Astrocyte (in vitro differentiated cells and primary cell): Measurements from ENCODE around the gene OPRD1. TPM values are rescaled to one million over a fixed set of nuclear protein-coding genes. Genes with fewer than 3 reads are reported as not detected.

Experiments used
- DNase-seq: peaks from one replicate; pipeline ENCODE4 v3.0.0-alpha.2; 2010; ENCODE audit warnings: low read depth
- FAIRE-seq: peaks from 2 replicates; lab custom pipeline; 2011; peaks lifted over from hg19 to GRCh38; lab: Jason Lieb, UNC
- H2AFZ ChIP-seq: 2 replicates; pipeline ENCODE4 v1.6.0; 2012; ENCODE audit warnings: low read depth, low read length, inconsistent platforms
- H3K27ac ChIP-seq: 2 replicates; pipeline ENCODE4 v1.5.1; 2011; ENCODE audit warnings: low read depth, low read length, inconsistent platforms
- H3K27me3 ChIP-seq: 2 replicates; pipeline ENCODE4 v1.6.0; 2011; ENCODE audit warnings: low read length, inconsistent platforms; ENCODE audit not compliant: insufficient read depth
- H3K36me3 ChIP-seq: 2 replicates; pipeline ENCODE4 v1.5.1; 2011; ENCODE audit warnings: low read length, inconsistent platforms; ENCODE audit not compliant: insufficient read depth
- H3K4me1 ChIP-seq: 2 replicates; pipeline ENCODE4 v1.5.1; 2011; ENCODE audit warnings: low read length, inconsistent platforms; ENCODE audit not compliant: insufficient read depth
- H3K4me2 ChIP-seq: 2 replicates; pipeline ENCODE4 v1.6.0; 2012; ENCODE audit warnings: low read length, inconsistent platforms
- H3K4me3 ChIP-seq: 2 replicates; pipeline ENCODE4 v1.5.1; 2011; ENCODE audit warnings: low read depth, mild to moderate bottlenecking, low read length, inconsistent platforms; ENCODE audit not compliant: insufficient read depth
- H3K79me2 ChIP-seq: 2 replicates; pipeline ENCODE4 v1.6.0; 2012; ENCODE audit warnings: mild to moderate bottlenecking, low read length, inconsistent platforms; ENCODE audit not compliant: insufficient read depth
- H3K9ac ChIP-seq: 2 replicates; pipeline ENCODE4 v1.6.0; 2012; ENCODE audit warnings: mild to moderate bottlenecking, low read length, inconsistent platforms
- H3K9me3 ChIP-seq: 2 replicates; pipeline ENCODE4 v1.5.1; 2012; ENCODE audit warnings: low read depth, mild to moderate bottlenecking, low read length, inconsistent platforms; ENCODE audit not compliant: insufficient read depth
- H4K20me1 ChIP-seq: 2 replicates; pipeline ENCODE4 v1.6.0; 2012; ENCODE audit warnings: low read length, inconsistent platforms; ENCODE audit not compliant: insufficient read depth
- H3K27ac Mint-ChIP-seq: one replicate; pipeline ENCODE4 v1.8.0; 2021; ENCODE audit warnings: mild to moderate bottlenecking, mixed read lengths; ENCODE audit not compliant: unreplicated experiment
- H3K27me3 Mint-ChIP-seq: one replicate; pipeline ENCODE4 v1.8.0; 2021; ENCODE audit warnings: low read depth, mixed read lengths; ENCODE audit not compliant: unreplicated experiment
- H3K36me3 Mint-ChIP-seq: one replicate; pipeline ENCODE4 v1.8.0; 2021; ENCODE audit warnings: low read depth, mixed read lengths; ENCODE audit not compliant: unreplicated experiment
- H3K4me1 Mint-ChIP-seq: one replicate; pipeline ENCODE4 v1.8.0; 2021; ENCODE audit warnings: low read depth, mixed read lengths; ENCODE audit not compliant: unreplicated experiment
- H3K4me3 Mint-ChIP-seq: one replicate; pipeline ENCODE4 v1.8.0; 2021; ENCODE audit warnings: mild to moderate bottlenecking, moderate library complexity, mixed read lengths; ENCODE audit not compliant: unreplicated experiment
- H3K9me3 Mint-ChIP-seq: one replicate; pipeline ENCODE4 v1.8.0; 2021; ENCODE audit warnings: mild to moderate bottlenecking, mixed read lengths; ENCODE audit not compliant: unreplicated experiment
- EZH2 ChIP-seq: IDR thresholded peaks from 2 replicates; pipeline ENCODE4 v1.6.1; 2012; ENCODE audit warnings: mild to moderate bottlenecking, low read length, inconsistent platforms; ENCODE audit not compliant: insufficient read depth
- total RNA-seq: library from RNA; stranded (reverse); gene quantifications from 2 replicates; pipeline ENCODE4 v1.2.1, GENCODE V29; 2021
- TF ChIP-seq, protein P1 (sequence below): IDR thresholded peaks from 2 replicates; pipeline ENCODE4 v1.5.1; 2011; ENCODE audit warnings: low read depth, mild to moderate bottlenecking, inconsistent platforms, low read length, moderate library complexity; ENCODE audit not compliant: insufficient read depth

Gene OPRD1
- total RNA-seq, 1 donor from 2014 or later, result 1.2 TPM

DNA sequence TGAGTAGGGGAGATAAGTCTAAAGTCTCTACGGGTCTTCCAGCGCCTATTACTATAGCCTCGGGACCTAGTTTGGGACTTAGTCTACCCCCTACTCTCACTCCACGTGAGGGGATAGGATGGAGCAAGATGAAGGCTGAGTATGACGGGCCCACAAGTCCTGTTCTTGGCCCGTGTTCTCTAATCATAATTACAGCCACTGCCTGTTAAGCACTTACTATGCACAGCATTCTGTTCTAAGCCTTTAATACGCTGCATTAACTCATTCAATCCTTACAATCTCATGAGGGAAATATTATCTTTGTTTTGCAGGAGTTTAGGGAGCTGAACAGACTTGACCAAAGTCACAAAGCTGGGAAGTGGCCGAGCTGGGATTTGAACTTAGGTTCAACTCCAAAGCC lies 78.5 kb downstream of the OPRD1 start:
- Histone ChIP-seq H2AFZ (no peak overlapping the region), H3K27me3 (no peaks in the 10 kb centered on the region), H3K4me2 (no peak overlapping the region), H3K36me3 (no peaks in the 10 kb centered on the region), H3K4me1 (peaks cover 7% of the 10 kb centered on the region), H3K27ac (no peak overlapping the region), H3K9ac (no peak overlapping the region), H3K9me3 (no peaks in the 10 kb centered on the region), H3K79me2 (no peaks in the 10 kb centered on the region), H3K4me3 (no peak overlapping the region), H4K20me1 (no peaks in the 10 kb centered on the region)
- DNase-seq (no peak), FAIRE-seq (no peak)
- Mint-ChIP-seq H3K36me3 (peaks cover 1% of the 10 kb centered on the region), H3K27me3 (no peaks in the 10 kb centered on the region), H3K4me3 (no peak overlapping the region), H3K4me1 (peaks cover 5% of the 10 kb centered on the region), H3K27ac (no peak overlapping the region), H3K9me3 (no peaks in the 10 kb centered on the region)
- TF ChIP-seq, protein P1, sequence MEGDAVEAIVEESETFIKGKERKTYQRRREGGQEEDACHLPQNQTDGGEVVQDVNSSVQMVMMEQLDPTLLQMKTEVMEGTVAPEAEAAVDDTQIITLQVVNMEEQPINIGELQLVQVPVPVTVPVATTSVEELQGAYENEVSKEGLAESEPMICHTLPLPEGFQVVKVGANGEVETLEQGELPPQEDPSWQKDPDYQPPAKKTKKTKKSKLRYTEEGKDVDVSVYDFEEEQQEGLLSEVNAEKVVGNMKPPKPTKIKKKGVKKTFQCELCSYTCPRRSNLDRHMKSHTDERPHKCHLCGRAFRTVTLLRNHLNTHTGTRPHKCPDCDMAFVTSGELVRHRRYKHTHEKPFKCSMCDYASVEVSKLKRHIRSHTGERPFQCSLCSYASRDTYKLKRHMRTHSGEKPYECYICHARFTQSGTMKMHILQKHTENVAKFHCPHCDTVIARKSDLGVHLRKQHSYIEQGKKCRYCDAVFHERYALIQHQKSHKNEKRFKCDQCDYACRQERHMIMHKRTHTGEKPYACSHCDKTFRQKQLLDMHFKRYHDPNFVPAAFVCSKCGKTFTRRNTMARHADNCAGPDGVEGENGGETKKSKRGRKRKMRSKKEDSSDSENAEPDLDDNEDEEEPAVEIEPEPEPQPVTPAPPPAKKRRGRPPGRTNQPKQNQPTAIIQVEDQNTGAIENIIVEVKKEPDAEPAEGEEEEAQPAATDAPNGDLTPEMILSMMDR, result no peak
- TF ChIP-seq EZH2, result no peak

DNA sequence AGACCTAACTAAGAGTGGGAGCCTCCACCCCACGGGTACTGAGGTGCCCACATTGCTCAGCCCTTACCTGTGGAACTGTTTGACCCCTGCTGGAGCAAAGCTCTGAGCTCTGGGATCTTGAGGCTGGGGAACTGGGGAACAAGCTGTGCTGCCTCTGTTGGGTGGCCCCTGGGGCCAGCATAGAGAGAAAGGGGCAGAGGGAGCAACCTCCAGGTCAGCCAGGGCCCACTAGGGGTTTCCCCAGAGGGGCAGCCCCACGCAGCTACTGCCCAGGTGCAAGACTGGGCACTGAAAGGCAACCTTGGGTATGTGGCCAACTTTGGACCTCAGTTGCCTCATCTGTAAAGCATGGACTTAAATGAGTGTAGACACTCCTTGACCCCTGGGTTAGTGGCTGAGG lies 78.9 kb downstream of the OPRD1 start:
- H3K79me2 ChIP-seq, result no peaks in the 10 kb centered on the region
- H4K20me1 ChIP-seq, result no peaks in the 10 kb centered on the region
- H3K4me2 ChIP-seq, result no peak overlapping the region
- H3K36me3 ChIP-seq, result no peaks in the 10 kb centered on the region
- no peak overlapping the region for H3K27ac Mint-ChIP-seq
- no peak overlapping the region for H2AFZ ChIP-seq
- no peaks in the 10 kb centered on the region for H3K27me3 ChIP-seq
- H3K4me3 ChIP-seq, result no peak overlapping the region
- no peaks in the 10 kb centered on the region for H3K9me3 ChIP-seq
- no peak overlapping the region for H3K9ac ChIP-seq
- H3K27me3 Mint-ChIP-seq, result no peaks in the 10 kb centered on the region
- no peak overlapping the region for H3K4me3 Mint-ChIP-seq
- FAIRE-seq, result no peak
- peaks cover 1% of the 10 kb centered on the region for H3K36me3 Mint-ChIP-seq
- H3K27ac ChIP-seq, result no peak overlapping the region
- TF ChIP-seq EZH2, result no peak
- TF ChIP-seq, protein P1, result no peak
- H3K9me3 Mint-ChIP-seq, result no peaks in the 10 kb centered on the region
- peaks cover 7% of the 10 kb centered on the region for H3K4me1 ChIP-seq
- H3K4me1 Mint-ChIP-seq, result peaks cover 5% of the 10 kb centered on the region
- no peak for DNase-seq

DNA sequence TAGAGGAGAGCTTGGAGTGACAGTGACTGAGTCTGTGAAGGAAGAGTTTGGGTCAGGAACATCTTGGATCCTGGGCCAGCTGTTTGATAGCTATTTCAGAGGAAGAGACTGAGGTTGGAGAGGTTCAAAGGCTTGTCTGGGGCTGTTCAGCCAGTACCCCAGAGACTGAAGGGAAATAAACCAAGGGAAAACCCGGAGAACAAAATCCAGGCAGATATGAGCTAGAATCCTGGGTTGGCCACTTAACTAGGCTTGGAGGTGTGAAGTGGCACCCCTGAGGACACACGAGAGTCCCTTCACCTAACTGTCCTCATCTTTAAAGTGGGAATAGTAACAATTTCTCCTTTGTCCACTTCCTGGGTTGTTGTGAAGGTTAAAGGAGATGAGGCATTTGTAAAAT lies 79.3 kb downstream of the OPRD1 start:
- no peaks in the 10 kb centered on the region for H3K27me3 Mint-ChIP-seq

More for the DNA sequence above, 79.3 kb downstream of the OPRD1 start:
- Histone ChIP-seq H3K27me3 (no peaks in the 10 kb centered on the region), H3K4me3 (no peak overlapping the region), H3K9me3 (no peaks in the 10 kb centered on the region), H2AFZ (no peak overlapping the region), H3K9ac (no peak overlapping the region), H3K4me1 (peaks cover 7% of the 10 kb centered on the region), H3K79me2 (no peaks in the 10 kb centered on the region), H3K4me2 (no peak overlapping the region), H3K36me3 (no peaks in the 10 kb centered on the region), H3K27ac (no peak overlapping the region), H4K20me1 (no peaks in the 10 kb centered on the region)
- FAIRE-seq (no peak), DNase-seq (no peak)
- Mint-ChIP-seq H3K4me1 (peaks cover 4% of the 10 kb centered on the region), H3K27ac (no peak overlapping the region), H3K36me3 (peaks cover under 1% of the 10 kb centered on the region), H3K9me3 (no peaks in the 10 kb centered on the region), H3K4me3 (no peak overlapping the region)
- TF ChIP-seq, protein P1, result no peak
- TF ChIP-seq EZH2, result no peak
